GM21381 (cell line): ENCODE results near the gene INAFM1.

Experiments used
- ATAC-seq: cut with Tn5 transposase; IDR thresholded peaks from one replicate; pipeline ENCODE4 v1.9.1; 2021; ENCODE audit warnings: mild to moderate bottlenecking, moderate library complexity; ENCODE audit not compliant: unreplicated experiment

The INAFM1 gene

GRCh38 chr19:47309038-47309437, 34.4 kb downstream of the INAFM1 start:
- no peak for ATAC-seq

GRCh38 chr19:47309608-47310007, 34.9 kb downstream of the INAFM1 start, which contains the start of gene C5AR1:
TSS of gene C5AR1 (plus strand) at chr19:47309861. CDS start at chr19:47309896, 35 bp downstream.
- ATAC-seq = no peak

- ATAC-seq = no peak
These were observed 35.6 kb downstream of the INAFM1 start for GRCh38 chr19:47310323-47310722.

- no peak for ATAC-seq
These were observed 36.1 kb downstream of the INAFM1 start for GRCh38 chr19:47310819-47311218.

- ATAC-seq = no peak
These were observed 37.8 kb downstream of the INAFM1 start for GRCh38 chr19:47312366-47313006.

- no peak for ATAC-seq
These were observed 39.1 kb downstream of the INAFM1 start for GRCh38 chr19:47313754-47314295.

- no peak for ATAC-seq
These were observed 40.6 kb downstream of the INAFM1 start for GRCh38 chr19:47315125-47315821.

- ATAC-seq = no peak
These were observed 41.8 kb downstream of the INAFM1 start for GRCh38 chr19:47316513-47316912.

- ATAC-seq = no peak
These were observed 45.5 kb downstream of the INAFM1 start for GRCh38 chr19:47319923-47320871.

GRCh38 chr19:47321630-47322029, 46.9 kb downstream of the INAFM1 start:
- ATAC-seq = no peak

GRCh38 chr19:47322058-47322457, 47.4 kb downstream of the INAFM1 start:
- ATAC-seq = no peak

- ATAC-seq = no peak
These were observed 48.7 kb downstream of the INAFM1 start for GRCh38 chr19:47323409-47323808.

GRCh38 chr19:47323872-47324271, 49.2 kb downstream of the INAFM1 start:
- no peak for ATAC-seq

- ATAC-seq = no peak
These were observed 49.8 kb downstream of the INAFM1 start for GRCh38 chr19:47324502-47324901.
